ENCODE results near the gene GAS2. TPM values are rescaled to one million over a fixed set of nuclear protein-coding genes. Genes with fewer than 3 reads are reported as not detected.

Gene GAS2
- total RNA-seq, 1 donor from 2014 or later: 3.5 TPM

DNA sequence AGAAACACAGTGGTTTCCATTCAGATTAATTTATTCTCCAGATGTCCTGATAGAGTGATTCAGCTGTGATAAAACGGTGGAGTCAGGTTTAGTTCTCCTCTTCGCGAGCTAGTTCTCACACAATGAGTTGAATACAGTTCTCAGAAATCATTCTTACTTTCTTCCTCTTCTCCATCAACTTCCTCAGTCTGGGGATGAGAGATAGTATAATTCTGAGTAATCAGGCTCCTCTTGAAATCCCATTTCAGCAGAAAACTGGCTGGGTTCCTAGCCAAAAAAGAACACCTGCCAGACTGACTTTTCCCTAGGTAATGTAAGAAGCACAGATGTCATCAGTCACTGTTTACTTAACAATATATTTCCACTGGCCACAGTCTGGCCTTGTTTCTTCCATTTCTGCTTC lies 86.5 kb downstream of the GAS2 start:
- Mint-ChIP-seq H3K27ac (no peak overlapping the region), H3K36me3 (ENCODE audit: low read depth) (no peaks in the 10 kb centered on the region), H3K27me3 (peaks cover 1% of the 10 kb centered on the region), H3K9me3 (no peaks in the 10 kb centered on the region), H3K4me1 (no peaks in the 10 kb centered on the region), H3K4me3 (no peak overlapping the region)
- intact Hi-C loops (cut with micrococcal nuclease): no loop called here
- ATAC-seq (ENCODE audit: low read depth): no peak
- DNase-seq: no peak
- POLR2A ChIA-PET: no interaction called here
- TF ChIP-seq CTCF (IDR thresholded peaks at IDR 0.05): no peak
- CTCF ChIA-PET: no interaction called here

DNA sequence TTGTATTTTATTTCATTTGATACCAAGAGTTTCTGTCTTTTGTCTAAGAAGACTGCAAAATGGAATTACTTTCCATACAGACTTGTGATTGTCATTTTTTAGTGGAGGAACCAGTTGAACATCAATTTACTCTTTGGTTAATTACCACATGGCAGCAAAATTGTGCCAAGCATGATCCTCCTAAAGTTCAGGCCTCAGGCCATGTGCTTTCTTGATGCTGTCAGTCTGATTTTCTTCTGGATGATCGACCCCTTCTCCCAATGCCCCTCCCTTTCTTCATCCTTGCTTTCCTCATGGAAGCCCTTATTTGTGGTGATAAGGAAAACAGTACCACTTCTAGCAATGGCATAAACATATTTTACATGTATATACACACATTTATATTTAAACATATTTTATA lies 87.0 kb downstream of the GAS2 start:
- CTCF ChIA-PET: no interaction called here
- Mint-ChIP-seq H3K4me1 (no peaks in the 10 kb centered on the region), H3K27me3 (peaks cover 1% of the 10 kb centered on the region), H3K27ac (no peak overlapping the region), H3K9me3 (no peaks in the 10 kb centered on the region), H3K4me3 (no peak overlapping the region), H3K36me3 (ENCODE audit: low read depth) (no peaks in the 10 kb centered on the region)
- no peak for DNase-seq
- no peak for ATAC-seq (ENCODE audit: low read depth)
- POLR2A ChIA-PET: no interaction called here
- TF ChIP-seq CTCF (IDR thresholded peaks at IDR 0.05): no peak
- intact Hi-C loops (cut with micrococcal nuclease): no loop called here

- no peak overlapping the region for H3K4me3 Mint-ChIP-seq
- H3K27me3 Mint-ChIP-seq: peaks cover 4% of the 10 kb centered on the region
- DNase-seq (no peak), ATAC-seq (ENCODE audit: low read depth) (no peak)
- intact Hi-C loops (cut with micrococcal nuclease): no loop called here
- no peak for TF ChIP-seq CTCF (IDR thresholded peaks at IDR 0.05)
- H3K36me3 Mint-ChIP-seq (ENCODE audit: low read depth): no peaks in the 10 kb centered on the region
- H3K27ac Mint-ChIP-seq: no peak overlapping the region
- no peaks in the 10 kb centered on the region for H3K4me1 Mint-ChIP-seq
- no peaks in the 10 kb centered on the region for H3K9me3 Mint-ChIP-seq
- CTCF ChIA-PET: no interaction called here
- POLR2A ChIA-PET: no interaction called here
Observed at GRCh38 chr11:22761066-22761465, 94.7 kb downstream of the GAS2 start.

DNA sequence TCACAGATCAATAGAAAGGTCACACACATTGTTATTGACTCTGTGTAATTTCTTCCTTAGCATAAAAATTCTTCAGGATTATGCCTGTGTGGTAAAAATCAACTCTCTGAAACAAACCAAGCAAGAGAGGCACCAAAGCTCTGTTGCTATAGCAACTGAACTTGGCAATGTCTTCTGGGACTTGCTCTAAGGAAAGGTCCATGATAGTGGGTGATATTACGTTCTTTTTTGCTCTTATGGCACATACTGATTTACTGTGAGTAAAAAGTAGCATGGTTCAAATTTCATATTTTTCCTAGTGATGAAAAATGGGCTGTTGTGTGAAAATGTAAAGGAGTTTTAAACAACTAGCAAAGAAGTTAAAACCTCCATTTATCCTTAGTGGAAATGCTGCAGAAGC lies 96.8 kb downstream of the GAS2 start:
- CTCF ChIA-PET: no interaction called here
- Mint-ChIP-seq H3K4me1 (no peaks in the 10 kb centered on the region), H3K36me3 (ENCODE audit: low read depth) (no peaks in the 10 kb centered on the region), H3K27ac (no peak overlapping the region), H3K27me3 (peaks cover 4% of the 10 kb centered on the region), H3K4me3 (no peak overlapping the region), H3K9me3 (no peaks in the 10 kb centered on the region)
- intact Hi-C loops (cut with micrococcal nuclease): no loop called here
- ATAC-seq (ENCODE audit: low read depth): no peak
- TF ChIP-seq CTCF (IDR thresholded peaks at IDR 0.05): no peak
- POLR2A ChIA-PET: no interaction called here
- no peak for DNase-seq

- no peaks in the 10 kb centered on the region for H3K36me3 Mint-ChIP-seq (ENCODE audit: low read depth)
- no peak overlapping the region for H3K4me3 Mint-ChIP-seq
- no peak for DNase-seq
- no peak for ATAC-seq (ENCODE audit: low read depth)
- intact Hi-C loops (cut with micrococcal nuclease): no loop called here
- no peak for TF ChIP-seq CTCF (IDR thresholded peaks at IDR 0.05)
- peaks cover 4% of the 10 kb centered on the region for H3K27me3 Mint-ChIP-seq
- peaks cover under 1% of the 10 kb centered on the region for H3K9me3 Mint-ChIP-seq
- ChIA-PET POLR2A (no interaction called here), CTCF (no interaction called here)
- no peaks in the 10 kb centered on the region for H3K4me1 Mint-ChIP-seq
- no peak overlapping the region for H3K27ac Mint-ChIP-seq
Observed at GRCh38 chr11:22764735-22765134, 98.3 kb downstream of the GAS2 start.

Data from activated B cell treated with CpG ODN at 0.5 μM for 24 hours (primary cell).